Measurements from ENCODE around the gene KCNC1.

KCNC1 gene

DNA sequence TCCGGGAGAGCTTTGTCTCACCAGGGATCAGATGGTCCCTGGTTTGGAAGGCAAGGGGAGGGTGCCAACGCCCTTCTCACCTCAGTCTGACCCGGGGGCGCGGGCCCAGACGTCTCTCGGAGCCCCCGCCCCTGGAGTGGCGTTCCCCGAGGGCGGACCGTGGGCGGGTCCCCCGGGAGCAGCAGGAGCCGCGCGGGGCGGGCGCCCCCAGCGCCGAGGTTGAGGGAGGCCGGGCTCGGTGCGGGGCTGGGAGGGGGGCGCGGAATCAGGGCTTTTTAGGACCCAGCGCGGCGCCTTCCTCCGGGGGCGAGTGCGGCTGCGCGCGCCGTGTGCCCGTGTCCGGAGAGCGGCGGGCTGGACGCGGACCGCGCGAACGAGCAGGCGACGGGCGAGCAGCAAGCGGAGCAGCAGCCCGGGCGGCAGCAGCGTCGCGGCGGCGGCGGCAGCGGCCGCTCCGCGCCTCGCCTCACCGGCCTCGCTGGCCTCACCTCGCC, at the start of gene KCNC1:
Gene KCNC1 (plus strand): TSS at position 364 of the 494 bp plus-strand sequence. CDS start 1,222 bp downstream, outside the sequence.
- Histone ChIP-seq H3K4me3 (ENCODE audit: low read length) (no peak within 1 kb of the TSS), H3K27me3 (ENCODE audit: control insufficient read depth, insufficient read depth, low read length) (peaks cover 64% of the 10 kb centered on the region), H3K4me1 (ENCODE audit: control insufficient read depth, insufficient read depth, low read length) (peaks cover 8% of the 10 kb centered on the region), H3K9me3 (ENCODE audit: control insufficient read depth, low read length) (no peaks in the 10 kb centered on the region), H3K36me3 (ENCODE audit: control insufficient read depth, insufficient read depth, low read length) (no peaks in the 10 kb centered on the region), H3K9ac (ENCODE audit: low read length) (no peak within 1 kb of the TSS)

DNA sequence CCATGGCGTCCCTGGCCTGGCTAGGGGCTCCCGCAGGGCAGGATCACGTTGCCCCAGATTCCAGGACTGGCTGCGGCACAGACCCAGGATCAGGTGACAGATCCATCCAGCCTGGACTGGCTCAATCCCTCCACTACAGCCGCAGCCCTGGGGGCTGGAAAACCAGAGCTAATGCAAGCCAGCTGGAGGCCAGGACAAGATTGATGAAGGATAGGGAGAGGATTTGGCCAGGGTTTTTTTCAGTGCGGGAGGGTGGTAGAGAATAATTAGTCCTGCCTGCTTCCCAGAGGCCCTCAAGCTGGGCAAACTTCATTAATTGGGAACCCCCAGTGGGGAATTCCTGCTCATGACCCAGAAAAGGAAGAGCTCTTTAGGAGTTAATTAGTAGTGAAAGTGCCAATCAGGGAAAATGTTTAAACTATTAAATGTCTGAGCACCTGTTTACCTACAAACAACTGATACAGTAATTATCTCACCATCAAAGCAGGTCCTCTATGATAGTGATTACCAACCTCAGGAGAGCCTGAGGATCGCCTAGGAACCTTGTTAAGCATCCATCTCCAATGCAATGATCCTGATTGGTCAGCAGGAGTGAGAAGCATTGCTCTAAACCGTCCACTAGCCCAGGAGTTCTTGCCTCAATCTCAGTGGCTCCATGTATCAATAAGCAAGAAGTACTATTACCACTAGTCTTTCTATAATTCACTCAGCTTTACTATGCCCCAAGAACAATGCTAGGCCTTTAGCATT, 48.2 kb upstream of the KCNC1 start:
- Histone ChIP-seq H3K4me1 (ENCODE audit: control insufficient read depth, insufficient read depth, low read length) (no peaks in the 10 kb centered on the region), H3K9ac (ENCODE audit: low read length) (no peak overlapping the region), H3K4me3 (ENCODE audit: low read length) (no peak overlapping the region), H3K36me3 (ENCODE audit: control insufficient read depth, insufficient read depth, low read length) (no peaks in the 10 kb centered on the region), H3K9me3 (ENCODE audit: control insufficient read depth, low read length) (no peaks in the 10 kb centered on the region), H3K27me3 (ENCODE audit: control insufficient read depth, insufficient read depth, low read length) (no peaks in the 10 kb centered on the region)

DNA sequence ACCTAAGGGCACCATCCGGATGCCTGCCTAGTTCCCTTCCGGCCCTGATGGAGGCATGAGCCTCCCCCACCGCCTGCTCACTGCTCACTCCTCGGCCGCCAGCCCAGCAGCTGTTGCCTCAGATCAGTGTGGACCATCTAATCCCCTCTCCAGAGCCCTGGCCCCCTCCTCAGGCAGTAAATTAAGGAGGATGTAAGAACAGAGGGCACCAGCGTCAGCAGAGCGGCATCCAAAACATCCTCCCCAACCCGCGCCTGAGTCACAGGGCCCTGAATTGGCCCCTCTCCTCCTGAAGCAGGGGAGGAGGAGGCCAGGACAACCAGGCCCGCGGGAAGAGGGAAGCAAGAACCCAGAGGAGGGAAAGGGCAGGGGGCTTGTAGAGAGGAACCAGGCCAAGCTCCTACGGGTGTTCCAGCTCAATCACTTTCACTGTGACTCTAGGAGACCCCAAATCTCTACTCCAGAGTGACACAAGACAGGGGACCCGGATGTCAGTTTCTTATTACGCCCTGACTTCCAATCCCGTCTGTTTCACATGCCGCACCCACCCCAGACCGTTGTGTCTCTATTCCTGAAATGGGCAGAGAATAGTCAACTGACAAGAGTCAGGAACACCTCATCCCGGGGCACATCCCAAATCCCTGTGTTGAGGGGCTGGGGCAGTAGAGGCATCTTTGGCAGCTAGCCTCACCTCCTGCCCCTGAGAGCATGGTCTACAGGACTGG, 46.5 kb upstream of the KCNC1 start:
- H3K9ac ChIP-seq (ENCODE audit: low read length): no peak overlapping the region

DNA sequence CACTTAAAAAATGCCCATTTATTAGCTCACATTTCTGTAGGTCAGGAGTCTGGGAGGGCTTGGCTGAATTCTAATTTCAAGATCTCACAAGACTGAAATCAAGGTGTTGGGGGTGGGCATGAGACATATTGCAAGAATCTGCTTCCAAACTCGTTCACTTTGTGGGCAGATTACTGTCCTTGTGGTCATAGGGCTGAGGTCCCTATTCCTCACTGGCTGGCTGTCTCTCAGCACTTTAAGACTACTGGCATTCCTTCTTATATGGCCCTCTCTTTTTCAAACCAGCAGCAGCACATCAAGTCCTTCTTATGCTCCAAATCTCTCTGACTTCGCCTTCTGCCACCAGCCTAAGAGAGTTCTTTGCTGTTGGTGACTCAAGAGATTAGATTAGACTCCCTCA, 43.0 kb upstream of the KCNC1 start:
- Histone ChIP-seq H3K9ac (ENCODE audit: low read length) (no peak overlapping the region), H3K27me3 (ENCODE audit: control insufficient read depth, insufficient read depth, low read length) (peaks cover 36% of the 10 kb centered on the region), H3K36me3 (ENCODE audit: control insufficient read depth, insufficient read depth, low read length) (no peaks in the 10 kb centered on the region), H3K4me3 (ENCODE audit: low read length) (no peak overlapping the region), H3K4me1 (ENCODE audit: control insufficient read depth, insufficient read depth, low read length) (no peaks in the 10 kb centered on the region), H3K9me3 (ENCODE audit: control insufficient read depth, low read length) (no peaks in the 10 kb centered on the region)

More for the DNA sequence above, 46.5 kb upstream of the KCNC1 start:
- Histone ChIP-seq H3K4me3 (ENCODE audit: low read length) (no peak overlapping the region), H3K4me1 (ENCODE audit: control insufficient read depth, insufficient read depth, low read length) (no peaks in the 10 kb centered on the region), H3K27me3 (ENCODE audit: control insufficient read depth, insufficient read depth, low read length) (peaks cover 10% of the 10 kb centered on the region), H3K9me3 (ENCODE audit: control insufficient read depth, low read length) (no peaks in the 10 kb centered on the region), H3K36me3 (ENCODE audit: control insufficient read depth, insufficient read depth, low read length) (no peaks in the 10 kb centered on the region)

DNA sequence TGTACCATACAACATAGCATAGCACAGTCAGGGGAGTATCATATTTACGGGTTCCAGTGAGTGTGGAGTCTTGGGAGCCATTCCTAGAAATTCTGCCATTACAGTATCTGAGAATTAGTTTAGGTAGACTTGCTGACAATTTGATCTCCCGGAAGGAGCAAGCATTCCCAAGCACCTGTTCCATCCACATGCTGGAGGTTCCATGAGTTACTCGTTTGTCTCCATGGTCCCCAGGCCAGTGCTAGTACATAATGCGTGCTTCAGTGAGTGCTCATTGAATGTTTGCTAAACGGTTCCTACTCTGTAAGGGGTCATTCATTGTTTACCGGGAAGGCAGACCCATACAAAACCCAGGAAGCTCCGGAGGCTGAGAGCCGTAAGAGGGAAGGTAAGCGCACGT, 42.6 kb upstream of the KCNC1 start:
- Histone ChIP-seq H3K9me3 (ENCODE audit: control insufficient read depth, low read length) (no peaks in the 10 kb centered on the region), H3K4me3 (ENCODE audit: low read length) (no peak overlapping the region), H3K27me3 (ENCODE audit: control insufficient read depth, insufficient read depth, low read length) (peaks cover 40% of the 10 kb centered on the region), H3K9ac (ENCODE audit: low read length) (no peak overlapping the region), H3K4me1 (ENCODE audit: control insufficient read depth, insufficient read depth, low read length) (no peaks in the 10 kb centered on the region), H3K36me3 (ENCODE audit: control insufficient read depth, insufficient read depth, low read length) (no peaks in the 10 kb centered on the region)

DNA sequence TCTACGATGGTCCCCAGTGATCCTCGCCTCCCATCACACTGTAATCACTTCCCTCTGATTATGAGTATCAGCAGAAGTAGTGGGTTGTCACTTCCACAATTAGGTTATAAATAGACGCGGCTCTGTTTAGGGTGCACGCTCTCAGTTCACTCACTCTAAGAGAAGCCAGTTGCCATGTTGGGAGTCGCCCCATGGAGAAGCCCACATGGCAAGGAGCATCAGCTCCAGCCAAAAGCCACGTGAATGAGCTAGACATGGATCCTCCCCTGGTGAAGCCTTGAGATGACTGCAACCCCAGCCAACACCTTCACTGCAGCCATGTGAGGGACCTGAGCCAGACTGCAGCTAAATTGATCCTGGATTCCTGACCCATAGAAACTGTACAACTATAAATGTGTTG, 41.6 kb upstream of the KCNC1 start:
- H3K9me3 ChIP-seq (ENCODE audit: control insufficient read depth, low read length): no peaks in the 10 kb centered on the region
- H3K4me3 ChIP-seq (ENCODE audit: low read length): no peak overlapping the region
- H3K9ac ChIP-seq (ENCODE audit: low read length): no peak overlapping the region
- no peaks in the 10 kb centered on the region for H3K4me1 ChIP-seq (ENCODE audit: control insufficient read depth, insufficient read depth, low read length)
- peaks cover 46% of the 10 kb centered on the region for H3K27me3 ChIP-seq (ENCODE audit: control insufficient read depth, insufficient read depth, low read length)
- no peaks in the 10 kb centered on the region for H3K36me3 ChIP-seq (ENCODE audit: control insufficient read depth, insufficient read depth, low read length)

DNA sequence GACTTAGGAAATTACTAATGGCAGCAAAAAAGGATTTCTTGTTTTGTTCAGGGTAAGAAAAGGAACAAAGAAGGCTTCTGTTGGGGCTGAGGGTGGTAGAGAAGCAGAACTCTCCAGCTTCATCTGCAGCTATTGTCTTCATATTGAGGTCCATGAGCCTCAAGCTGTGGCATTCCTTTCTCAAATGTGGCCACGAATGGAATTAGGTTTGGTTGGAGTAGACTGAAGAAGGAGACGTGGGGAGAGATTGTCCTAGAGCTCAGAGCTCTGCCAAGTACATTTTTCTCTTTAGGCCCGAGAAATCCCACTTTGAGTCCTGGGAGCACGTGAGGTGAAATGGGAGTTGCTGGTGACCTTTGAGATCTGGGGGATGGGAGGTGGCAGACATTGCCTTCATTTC, 41.0 kb upstream of the KCNC1 start:
- no peak overlapping the region for H3K9ac ChIP-seq (ENCODE audit: low read length)
- no peaks in the 10 kb centered on the region for H3K36me3 ChIP-seq (ENCODE audit: control insufficient read depth, insufficient read depth, low read length)
- no peaks in the 10 kb centered on the region for H3K4me1 ChIP-seq (ENCODE audit: control insufficient read depth, insufficient read depth, low read length)
- no peaks in the 10 kb centered on the region for H3K9me3 ChIP-seq (ENCODE audit: control insufficient read depth, low read length)
- peaks cover 46% of the 10 kb centered on the region for H3K27me3 ChIP-seq (ENCODE audit: control insufficient read depth, insufficient read depth, low read length)
- no peak overlapping the region for H3K4me3 ChIP-seq (ENCODE audit: low read length)

DNA sequence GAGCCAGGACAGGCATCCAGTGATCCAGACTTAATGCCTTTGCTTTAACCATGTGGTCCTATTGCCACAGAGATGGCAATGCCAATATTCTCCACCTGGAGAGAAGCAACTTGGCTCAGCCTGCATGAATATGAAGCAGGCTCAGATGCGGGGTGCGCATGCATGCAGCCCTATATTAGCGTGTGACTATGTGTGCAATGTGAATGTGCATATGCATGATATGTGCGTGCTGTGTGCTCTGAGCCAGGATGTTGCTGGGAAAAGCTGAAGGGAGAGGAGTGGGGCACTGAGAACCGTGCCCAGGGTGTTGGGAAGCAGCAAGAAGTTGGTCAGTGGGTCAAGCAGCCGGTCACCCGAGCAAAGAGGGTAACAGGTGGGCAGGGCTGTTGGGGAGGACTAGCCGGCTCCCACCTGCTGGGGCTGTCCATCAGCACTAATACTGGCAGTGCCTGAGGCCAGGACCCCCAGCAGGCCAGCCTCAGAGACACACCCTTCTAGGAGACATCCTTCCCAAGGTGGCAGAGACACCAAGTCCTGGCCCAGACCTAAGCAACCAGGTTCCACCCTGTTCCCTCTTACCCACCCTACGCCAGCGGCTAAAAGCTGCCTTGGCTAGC, 40.0 kb upstream of the KCNC1 start:
- H3K9ac ChIP-seq (ENCODE audit: low read length): no peak overlapping the region
- peaks cover 46% of the 10 kb centered on the region for H3K27me3 ChIP-seq (ENCODE audit: control insufficient read depth, insufficient read depth, low read length)
- H3K4me1 ChIP-seq (ENCODE audit: control insufficient read depth, insufficient read depth, low read length): no peaks in the 10 kb centered on the region
- no peaks in the 10 kb centered on the region for H3K36me3 ChIP-seq (ENCODE audit: control insufficient read depth, insufficient read depth, low read length)
- no peaks in the 10 kb centered on the region for H3K9me3 ChIP-seq (ENCODE audit: control insufficient read depth, low read length)
- H3K4me3 ChIP-seq (ENCODE audit: low read length): no peak overlapping the region

DNA sequence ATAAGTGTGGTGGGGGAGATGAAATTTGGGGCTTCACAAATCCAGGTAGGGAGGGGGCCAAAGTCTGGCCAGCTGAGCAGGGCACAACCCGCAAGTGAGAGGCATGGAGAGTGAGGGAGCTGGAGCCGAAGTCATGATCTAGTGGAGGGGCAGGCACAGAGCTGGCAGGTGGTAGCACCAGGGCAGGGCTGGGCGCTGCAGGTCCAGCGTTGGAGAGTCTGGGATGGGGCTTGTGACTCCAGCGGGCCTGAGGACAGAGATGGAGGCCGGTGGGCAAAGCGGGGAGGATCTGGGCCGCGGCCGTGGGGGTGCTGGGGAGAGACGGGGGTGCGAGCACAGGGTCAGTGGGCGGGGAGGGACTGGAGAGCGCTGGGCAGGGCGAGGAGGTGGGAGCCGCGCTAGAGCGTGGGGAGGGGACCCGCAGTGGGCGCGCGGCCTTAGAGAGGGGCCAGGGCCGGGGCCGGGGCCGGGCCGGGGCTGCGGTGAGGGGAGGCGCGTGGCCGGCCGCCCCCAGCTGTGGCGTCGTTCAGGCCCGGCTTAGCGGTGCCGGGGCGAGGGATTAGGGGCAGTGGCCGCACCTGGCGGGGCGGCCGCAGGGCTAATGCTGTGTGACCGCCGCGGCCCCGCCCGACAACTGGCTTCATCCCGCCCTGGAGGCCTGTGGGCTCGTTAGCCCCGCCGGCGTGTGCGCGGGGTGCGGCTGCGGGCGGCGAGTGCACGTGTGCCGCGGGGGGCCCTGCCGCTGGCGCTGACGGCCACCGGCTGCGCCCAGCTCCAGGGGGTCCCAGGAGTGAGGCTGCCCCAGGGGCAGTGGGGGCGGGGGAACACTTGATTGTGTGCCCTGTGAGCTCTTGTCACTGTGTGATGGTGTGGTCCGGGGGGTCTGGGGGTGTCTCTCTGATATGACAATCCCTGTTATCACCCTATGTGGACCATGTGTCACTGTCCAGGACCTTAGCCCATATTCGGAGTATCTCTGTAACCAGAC, 38.8 kb upstream of the KCNC1 start:
- Histone ChIP-seq H3K9me3 (ENCODE audit: control insufficient read depth, low read length) (no peaks in the 10 kb centered on the region), H3K36me3 (ENCODE audit: control insufficient read depth, insufficient read depth, low read length) (no peaks in the 10 kb centered on the region), H3K4me3 (ENCODE audit: low read length) (no peak overlapping the region), H3K4me1 (ENCODE audit: control insufficient read depth, insufficient read depth, low read length) (no peaks in the 10 kb centered on the region), H3K27me3 (ENCODE audit: control insufficient read depth, insufficient read depth, low read length) (peaks cover 46% of the 10 kb centered on the region), H3K9ac (ENCODE audit: low read length) (no peak overlapping the region)

DNA sequence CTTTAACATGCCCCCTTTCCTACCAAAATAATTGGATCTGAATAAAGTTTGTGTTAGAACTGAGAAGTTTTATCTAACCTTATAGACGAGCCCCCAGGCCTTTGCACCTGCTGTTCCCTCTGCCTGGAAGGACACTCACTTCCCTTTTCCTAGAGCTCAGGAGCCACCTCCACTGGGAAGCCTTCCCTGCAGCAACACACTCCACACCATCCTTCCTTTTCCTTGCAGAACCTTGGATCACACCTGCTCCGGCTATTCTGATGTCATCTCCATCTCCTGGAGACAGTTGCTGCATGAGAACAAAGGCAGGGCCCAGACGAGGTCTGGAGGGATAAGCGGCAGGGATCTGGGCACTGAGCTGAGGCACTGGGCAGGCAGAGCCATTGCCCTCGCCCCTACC, 37.8 kb upstream of the KCNC1 start:
- peaks cover 46% of the 10 kb centered on the region for H3K27me3 ChIP-seq (ENCODE audit: control insufficient read depth, insufficient read depth, low read length)

DNA sequence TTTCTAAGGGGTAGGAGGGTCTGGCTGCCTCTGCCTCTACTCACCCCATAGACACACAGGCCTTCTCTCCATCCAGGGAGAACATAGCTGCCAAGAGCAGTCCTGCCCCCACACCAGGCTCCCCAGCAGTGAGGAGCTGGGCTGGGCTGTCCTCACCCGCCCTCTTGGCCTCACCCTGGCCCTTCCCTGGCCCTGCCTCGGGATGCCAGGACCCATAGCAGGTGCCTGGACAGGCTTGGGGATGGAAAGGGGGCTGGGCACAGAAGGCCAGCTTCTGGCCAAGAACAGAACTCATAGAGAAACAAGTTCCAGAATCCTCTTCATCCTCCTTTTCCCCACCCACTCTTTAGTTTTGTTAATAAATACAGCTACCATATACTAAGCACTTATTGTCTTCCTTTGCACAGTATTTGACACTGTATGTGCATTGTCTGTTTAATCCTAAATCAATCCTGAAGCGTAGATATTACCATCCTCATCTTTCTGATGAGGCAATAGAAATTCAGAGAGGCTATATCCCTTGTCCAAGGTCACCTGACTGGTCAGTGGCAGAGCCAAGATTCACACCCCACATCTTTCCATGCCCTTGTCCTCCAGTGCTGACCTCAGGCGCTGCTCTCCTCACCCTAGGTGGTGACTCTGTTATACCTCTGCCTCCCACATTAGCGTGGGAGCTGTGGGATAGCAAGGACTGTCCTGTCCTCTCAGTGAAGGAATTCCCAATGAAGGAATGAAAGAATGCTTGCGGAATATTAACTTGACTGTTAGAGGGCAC, 37.2 kb upstream of the KCNC1 start:
- Histone ChIP-seq H3K9ac (ENCODE audit: low read length) (no peak overlapping the region), H3K4me3 (ENCODE audit: low read length) (no peak overlapping the region), H3K9me3 (ENCODE audit: control insufficient read depth, low read length) (no peaks in the 10 kb centered on the region), H3K36me3 (ENCODE audit: control insufficient read depth, insufficient read depth, low read length) (no peaks in the 10 kb centered on the region), H3K4me1 (ENCODE audit: control insufficient read depth, insufficient read depth, low read length) (no peaks in the 10 kb centered on the region), H3K27me3 (ENCODE audit: control insufficient read depth, insufficient read depth, low read length) (peaks cover 43% of the 10 kb centered on the region)

More for the DNA sequence above, 37.8 kb upstream of the KCNC1 start:
- H3K9me3 ChIP-seq (ENCODE audit: control insufficient read depth, low read length): no peaks in the 10 kb centered on the region
- H3K9ac ChIP-seq (ENCODE audit: low read length): no peak overlapping the region
- no peak overlapping the region for H3K4me3 ChIP-seq (ENCODE audit: low read length)
- H3K36me3 ChIP-seq (ENCODE audit: control insufficient read depth, insufficient read depth, low read length): no peaks in the 10 kb centered on the region
- no peaks in the 10 kb centered on the region for H3K4me1 ChIP-seq (ENCODE audit: control insufficient read depth, insufficient read depth, low read length)

All from mucosa of stomach (tissue), 1 donor.